ENCODE measurements around the gene GARS1.

GRCh38 chr7:30613366-30614325, 19.0 kb downstream of the GARS1 start:
- TF ChIP-seq CTCF (IDR thresholded peaks at IDR 0.05) (no peak), POLR2A (IDR thresholded peaks at IDR 0.05) (no peak)
